HepG2 (cell line): Measurements from ENCODE around the gene GZF1. TPM values are rescaled to one million over a fixed set of nuclear protein-coding genes. Genes with fewer than 3 reads are reported as not detected.

Experiments
- BRCA1 ChIP-seq: sonication (generic); formaldehyde crosslinking; IDR thresholded peaks from 2 replicates; pipeline ENCODE4 v1.4.0; 2020; ENCODE audit warnings: missing genetic modification reagents
- DPF2 ChIP-seq: sonication (generic); formaldehyde crosslinking; IDR thresholded peaks from 2 replicates; pipeline ENCODE4 v1.4.0; 2020; ENCODE audit warnings: mild to moderate bottlenecking, low read depth, missing genetic modification reagents, borderline replicate concordance
- ELF4 ChIP-seq: sonication (generic); formaldehyde crosslinking; IDR thresholded peaks from 2 replicates; pipeline ENCODE4 v1.5.0; 2020; ENCODE audit warnings: missing genetic modification reagents, mild to moderate bottlenecking, moderate library complexity, borderline replicate concordance
- FOXP1 ChIP-seq, 2 experiments: fragments of 450-650 bp in 1 of 2; IDR thresholded peaks; 2 replicates each; pipeline ENCODE4 v1.6.1; 2017 to 2018; ENCODE audit warnings: antibody characterized with exemption in 1 of 2
- JUND ChIP-seq: sonication (generic); formaldehyde crosslinking; IDR thresholded peaks from 2 replicates; pipeline ENCODE4 v1.8.0; 2022; ENCODE audit warnings: mild to moderate bottlenecking, missing genetic modification reagents
- MAFK ChIP-seq, 2 experiments: IDR thresholded peaks in 1 of 2; conservative IDR thresholded peaks in 1 of 2; 2 replicates each; pipeline ENCODE4 v1.6.1; 2011; ENCODE audit warnings: improper control_type of control experiment in 2 of 2, low read length in 2 of 2
- SMAD9 ChIP-seq: sonication (generic); formaldehyde crosslinking; IDR thresholded peaks from 2 replicates; pipeline ENCODE4 v1.5.1; 2020; ENCODE audit warnings: mild to moderate bottlenecking, missing genetic modification reagents
- SMYD3 ChIP-seq: sonication (generic); formaldehyde crosslinking; IDR thresholded peaks from 2 replicates; pipeline ENCODE4 v1.8.1; 2023; ENCODE audit warnings: mild to moderate bottlenecking, missing genetic modification reagents
- SP1 ChIP-seq, 2 experiments: fragments of 450-650 bp in 1 of 2; sonication (generic) in 1 of 2; formaldehyde crosslinking in 1 of 2; IDR thresholded peaks; 2 replicates each; pipeline versions ENCODE4 v1.4.0 to v1.6.1; 2016 to 2020; ENCODE audit warnings: missing genetic modification reagents in 1 of 2
- SSRP1 ChIP-seq: IDR thresholded peaks from 2 replicates; pipeline ENCODE4 v1.6.1; 2016; ENCODE audit warnings: control low read depth
- ZFX ChIP-seq: sonication (generic); formaldehyde crosslinking; IDR thresholded peaks from 2 replicates; pipeline ENCODE4 v1.4.0; 2020; ENCODE audit warnings: mild to moderate bottlenecking, low read depth, missing genetic modification reagents, moderate library complexity
- ZKSCAN1 ChIP-seq: fragments of 150-350 bp; IDR thresholded peaks from 2 replicates; pipeline ENCODE4 v1.6.1; 2014; ENCODE audit warnings: low read length
- ZMYM4 ChIP-seq: sonication (generic); formaldehyde crosslinking; IDR thresholded peaks from 2 replicates; pipeline ENCODE4 v1.8.1; 2023; ENCODE audit warnings: mild to moderate bottlenecking, missing genetic modification reagents
- ZNF644 ChIP-seq: IDR thresholded peaks from 2 replicates; pipeline ENCODE4 v1.6.1; 2016; ENCODE audit warnings: low read depth
- ZNF878 ChIP-seq: sonication (generic); formaldehyde crosslinking; IDR thresholded peaks from 2 replicates; pipeline ENCODE4 v1.8.1; 2023; ENCODE audit warnings: mild to moderate bottlenecking, missing genetic modification reagents, moderate library complexity
- polyA plus RNA-seq, 8 experiments: library from polyadenylated mRNA; depleted of rRNA in 3 of 8; stranded (reverse) in 7 of 8; unstranded in 1 of 8; fragments of >200 nt; fragmentation: Illumina TruSeq in 4 of 8; extraction: Trizol in 4 of 8; gene quantifications; 2 replicates each; pipeline versions ENCODE4 v1.2.1 to v1.2.3, GENCODE V29; 2011 to 2016; ENCODE audit warnings: low read depth in 4 of 8, missing spikeins in 1 of 8, mixed read lengths in 1 of 8; ENCODE audit not compliant: insufficient read depth in 1 of 8
- total RNA-seq, 5 experiments: library from RNA; depleted of rRNA; stranded (reverse); fragments of >200 nt; fragmentation: Illumina TruSeq; extraction: Trizol; gene quantifications; 2 replicates each; pipeline ENCODE4 v1.2.3, GENCODE V29; 2016; ENCODE audit warnings: low read depth in 1 of 5
- TF ChIP-seq, protein P1 (sequence below): sonication (generic); formaldehyde crosslinking; IDR thresholded peaks from 2 replicates; pipeline ENCODE4 v1.4.0; 2020; ENCODE audit warnings: missing genetic modification reagents, mild to moderate bottlenecking, borderline replicate concordance
- TF ChIP-seq, protein P2 (sequence below): sonication (generic); formaldehyde crosslinking; conservative IDR thresholded peaks from 2 replicates; pipeline ENCODE4 v1.4.0; 2020; ENCODE audit warnings: mild to moderate bottlenecking, missing genetic modification reagents, moderate library complexity
- TF ChIP-seq, protein P3 (sequence below): sonication (generic); formaldehyde crosslinking; IDR thresholded peaks from 2 replicates; pipeline ENCODE4 v1.4.0; 2020; ENCODE audit warnings: missing genetic modification reagents
- TF ChIP-seq, protein P4 (sequence below): sonication (generic); formaldehyde crosslinking; IDR thresholded peaks from 2 replicates; pipeline ENCODE4 v1.8.0; 2022; ENCODE audit warnings: mild to moderate bottlenecking, missing genetic modification reagents, moderate library complexity
- TF ChIP-seq, protein P5 (sequence below): sonication (generic); formaldehyde crosslinking; IDR thresholded peaks from 2 replicates; pipeline ENCODE4 v1.5.0; 2020; ENCODE audit warnings: mild to moderate bottlenecking, missing genetic modification reagents

Gene GZF1
- total and polyA plus RNA-seq, 2 of the 13 experiments (the other 11 are each of a cell fraction or from before 2014, with no cell fraction given): 16.9 to 26.0 TPM

DNA sequence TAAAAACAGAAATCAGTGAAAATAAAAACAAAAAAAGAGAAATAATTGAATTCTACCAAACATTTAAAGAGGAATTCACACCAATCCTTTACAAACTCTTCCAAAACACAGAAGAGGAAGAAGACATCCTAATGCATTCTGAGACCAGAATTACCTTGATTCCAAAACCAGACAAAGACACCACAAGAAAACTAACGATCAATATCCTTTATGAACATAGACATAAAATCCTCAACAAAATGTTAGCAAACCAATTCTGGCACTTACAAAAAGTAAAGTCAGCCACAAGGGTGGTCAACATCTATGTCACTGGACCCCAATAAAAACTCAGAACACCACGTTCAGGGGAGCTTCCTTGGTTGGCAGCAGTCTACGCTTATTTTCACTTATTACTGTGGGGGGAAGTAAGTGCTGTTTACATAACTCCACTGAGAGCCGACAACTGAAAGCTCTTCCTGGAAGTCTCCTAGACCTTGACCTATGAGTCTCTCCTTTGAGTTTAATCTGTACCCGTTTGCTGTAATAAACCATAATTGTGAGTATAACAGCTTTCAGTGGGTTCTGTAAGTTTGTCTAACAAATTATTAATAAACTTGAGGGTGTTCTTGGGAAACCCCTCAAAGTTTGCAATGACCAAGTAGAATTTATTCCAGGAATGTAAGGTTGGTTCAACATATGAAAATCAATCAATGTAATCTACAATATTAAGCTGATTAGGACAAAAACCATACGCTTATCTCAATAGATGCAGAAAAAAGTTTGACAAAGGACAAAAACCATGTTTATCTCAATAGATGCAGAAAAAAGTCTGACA is 24.5 kb downstream of the GZF1 start (continued):
- 0 out of 2 replicates have a peak, but pooled peaks have one; percentile 29 for TF ChIP-seq DPF2
- no peak for TF ChIP-seq SSRP1 (CRISPR knock-in tag)
- TF ChIP-seq SMYD3 (CRISPR knock-in tag): no peak
- TF ChIP-seq, protein P1, sequence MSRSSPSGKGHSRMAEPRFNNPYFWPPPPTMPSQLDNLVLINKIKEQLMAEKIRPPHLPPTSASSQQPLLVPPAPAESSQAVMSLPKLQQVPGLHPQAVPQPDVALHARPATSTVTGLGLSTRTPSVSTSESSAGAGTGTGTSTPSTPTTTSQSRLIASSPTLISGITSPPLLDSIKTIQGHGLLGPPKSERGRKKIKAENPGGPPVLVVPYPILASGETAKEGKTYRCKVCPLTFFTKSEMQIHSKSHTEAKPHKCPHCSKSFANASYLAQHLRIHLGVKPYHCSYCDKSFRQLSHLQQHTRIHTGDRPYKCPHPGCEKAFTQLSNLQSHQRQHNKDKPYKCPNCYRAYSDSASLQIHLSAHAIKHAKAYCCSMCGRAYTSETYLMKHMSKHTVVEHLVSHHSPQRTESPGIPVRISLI (CRISPR knock-in tag): no peak
- TF ChIP-seq, protein P2, sequence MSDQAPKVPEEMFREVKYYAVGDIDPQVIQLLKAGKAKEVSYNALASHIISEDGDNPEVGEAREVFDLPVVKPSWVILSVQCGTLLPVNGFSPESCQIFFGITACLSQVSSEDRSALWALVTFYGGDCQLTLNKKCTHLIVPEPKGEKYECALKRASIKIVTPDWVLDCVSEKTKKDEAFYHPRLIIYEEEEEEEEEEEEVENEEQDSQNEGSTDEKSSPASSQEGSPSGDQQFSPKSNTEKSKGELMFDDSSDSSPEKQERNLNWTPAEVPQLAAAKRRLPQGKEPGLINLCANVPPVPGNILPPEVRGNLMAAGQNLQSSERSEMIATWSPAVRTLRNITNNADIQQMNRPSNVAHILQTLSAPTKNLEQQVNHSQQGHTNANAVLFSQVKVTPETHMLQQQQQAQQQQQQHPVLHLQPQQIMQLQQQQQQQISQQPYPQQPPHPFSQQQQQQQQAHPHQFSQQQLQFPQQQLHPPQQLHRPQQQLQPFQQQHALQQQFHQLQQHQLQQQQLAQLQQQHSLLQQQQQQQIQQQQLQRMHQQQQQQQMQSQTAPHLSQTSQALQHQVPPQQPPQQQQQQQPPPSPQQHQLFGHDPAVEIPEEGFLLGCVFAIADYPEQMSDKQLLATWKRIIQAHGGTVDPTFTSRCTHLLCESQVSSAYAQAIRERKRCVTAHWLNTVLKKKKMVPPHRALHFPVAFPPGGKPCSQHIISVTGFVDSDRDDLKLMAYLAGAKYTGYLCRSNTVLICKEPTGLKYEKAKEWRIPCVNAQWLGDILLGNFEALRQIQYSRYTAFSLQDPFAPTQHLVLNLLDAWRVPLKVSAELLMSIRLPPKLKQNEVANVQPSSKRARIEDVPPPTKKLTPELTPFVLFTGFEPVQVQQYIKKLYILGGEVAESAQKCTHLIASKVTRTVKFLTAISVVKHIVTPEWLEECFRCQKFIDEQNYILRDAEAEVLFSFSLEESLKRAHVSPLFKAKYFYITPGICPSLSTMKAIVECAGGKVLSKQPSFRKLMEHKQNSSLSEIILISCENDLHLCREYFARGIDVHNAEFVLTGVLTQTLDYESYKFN (CRISPR knock-in tag): peak; percentile 73
- 0 out of 4 replicates have a peak, but pooled peaks of 1 of the 2 experiments have one; percentile 8 for TF ChIP-seq MAFK (conservative IDR thresholded peaks at IDR 0.05 in 1 of 2, IDR thresholded peaks at IDR 0.05 in 1 of 2; ENCODE audit: low read length in 2 of 2)
- TF ChIP-seq, protein P3, sequence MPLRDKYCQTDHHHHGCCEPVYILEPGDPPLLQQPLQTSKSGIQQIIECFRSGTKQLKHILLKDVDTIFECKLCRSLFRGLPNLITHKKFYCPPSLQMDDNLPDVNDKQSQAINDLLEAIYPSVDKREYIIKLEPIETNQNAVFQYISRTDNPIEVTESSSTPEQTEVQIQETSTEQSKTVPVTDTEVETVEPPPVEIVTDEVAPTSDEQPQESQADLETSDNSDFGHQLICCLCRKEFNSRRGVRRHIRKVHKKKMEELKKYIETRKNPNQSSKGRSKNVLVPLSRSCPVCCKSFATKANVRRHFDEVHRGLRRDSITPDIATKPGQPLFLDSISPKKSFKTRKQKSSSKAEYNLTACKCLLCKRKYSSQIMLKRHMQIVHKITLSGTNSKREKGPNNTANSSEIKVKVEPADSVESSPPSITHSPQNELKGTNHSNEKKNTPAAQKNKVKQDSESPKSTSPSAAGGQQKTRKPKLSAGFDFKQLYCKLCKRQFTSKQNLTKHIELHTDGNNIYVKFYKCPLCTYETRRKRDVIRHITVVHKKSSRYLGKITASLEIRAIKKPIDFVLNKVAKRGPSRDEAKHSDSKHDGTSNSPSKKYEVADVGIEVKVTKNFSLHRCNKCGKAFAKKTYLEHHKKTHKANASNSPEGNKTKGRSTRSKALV (CRISPR knock-in tag): no peak
- TF ChIP-seq SMAD9: no peak
- TF ChIP-seq JUND (CRISPR knock-in tag): no peak
- no peak for TF ChIP-seq BRCA1 (CRISPR knock-in tag)
- TF ChIP-seq, protein P4, sequence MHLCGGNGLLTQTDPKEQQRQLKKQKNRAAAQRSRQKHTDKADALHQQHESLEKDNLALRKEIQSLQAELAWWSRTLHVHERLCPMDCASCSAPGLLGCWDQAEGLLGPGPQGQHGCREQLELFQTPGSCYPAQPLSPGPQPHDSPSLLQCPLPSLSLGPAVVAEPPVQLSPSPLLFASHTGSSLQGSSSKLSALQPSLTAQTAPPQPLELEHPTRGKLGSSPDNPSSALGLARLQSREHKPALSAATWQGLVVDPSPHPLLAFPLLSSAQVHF: no peak
- TF ChIP-seq ELF4 (CRISPR knock-in tag): peak; percentile 55
- TF ChIP-seq ZKSCAN1: no peak
- no peak for TF ChIP-seq ZFX (CRISPR knock-in tag)
- no peak for TF ChIP-seq SP1 (IDR thresholded peaks at IDR 0.05)
- no peak for TF ChIP-seq SP1 (CRISPR knock-in tag; IDR thresholded peaks at IDR 0.05)
- no peak for TF ChIP-seq ZNF878 (CRISPR knock-in tag)
- peak; percentile 44; the same call in 1 of the 2 replicates for TF ChIP-seq ZNF644
- TF ChIP-seq FOXP1 (IDR thresholded peaks at IDR 0.05): no peak
- peak; percentile 48 for TF ChIP-seq FOXP1 (CRISPR knock-in tag; IDR thresholded peaks at IDR 0.05)
- TF ChIP-seq, protein P5, sequence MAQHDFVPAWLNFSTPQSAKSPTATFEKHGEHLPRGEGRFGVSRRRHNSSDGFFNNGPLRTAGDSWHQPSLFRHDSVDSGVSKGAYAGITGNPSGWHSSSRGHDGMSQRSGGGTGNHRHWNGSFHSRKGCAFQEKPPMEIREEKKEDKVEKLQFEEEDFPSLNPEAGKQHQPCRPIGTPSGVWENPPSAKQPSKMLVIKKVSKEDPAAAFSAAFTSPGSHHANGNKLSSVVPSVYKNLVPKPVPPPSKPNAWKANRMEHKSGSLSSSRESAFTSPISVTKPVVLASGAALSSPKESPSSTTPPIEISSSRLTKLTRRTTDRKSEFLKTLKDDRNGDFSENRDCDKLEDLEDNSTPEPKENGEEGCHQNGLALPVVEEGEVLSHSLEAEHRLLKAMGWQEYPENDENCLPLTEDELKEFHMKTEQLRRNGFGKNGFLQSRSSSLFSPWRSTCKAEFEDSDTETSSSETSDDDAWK: no peak
- no peak for TF ChIP-seq ZMYM4 (CRISPR knock-in tag)
